NCI-H345 treated with DMSO at 0.1 percent for 48 hours (cell line): Measurements from ENCODE around the gene DCST2.

Experiments
- DNase-seq: peaks from one replicate; lab custom pipeline; 2025; ENCODE audit not compliant: unreplicated experiment; lab: John Stamatoyannopoulos, UW

The DCST2 gene

GRCh38 chr1:155050560-155051341 is 17.2 kb upstream of the DCST2 start, which contains the start of gene ADAM15:
Gene ADAM15, plus strand, starts transcription at chr1:155051316. Its CDS starts 71 bp downstream, at chr1:155051387.
- DNase-seq: peak; percentile 95

GRCh38 chr1:155049651-155050559 is 16.3 kb upstream of the DCST2 start:
- no peak for DNase-seq

GRCh38 chr1:155048449-155049334 is 15.1 kb upstream of the DCST2 start:
- no peak for DNase-seq

GRCh38 chr1:155044812-155045657 is 11.5 kb upstream of the DCST2 start:
- peak; percentile 53 for DNase-seq

GRCh38 chr1:155044365-155044764 is 10.8 kb upstream of the DCST2 start:
- DNase-seq: no peak

GRCh38 chr1:155043793-155044192 is 10.2 kb upstream of the DCST2 start:
- no peak for DNase-seq

- no peak for DNase-seq
Observed at GRCh38 chr1:155043301-155043702, 9.7 kb upstream of the DCST2 start.

- DNase-seq: no peak
Observed at GRCh38 chr1:155042789-155043188, 9.2 kb upstream of the DCST2 start.

GRCh38 chr1:155040358-155041093 is 6.9 kb upstream of the DCST2 start:
- no peak for DNase-seq

GRCh38 chr1:155039308-155039669 is 5.7 kb upstream of the DCST2 start:
- no peak for DNase-seq

- DNase-seq: no peak
Observed at GRCh38 chr1:155038602-155039307, 5.2 kb upstream of the DCST2 start.

- DNase-seq: no peak
Observed at GRCh38 chr1:155037851-155038441, 4.4 kb upstream of the DCST2 start.

- no peak for DNase-seq
Observed at GRCh38 chr1:155037043-155037442, 3.5 kb upstream of the DCST2 start.

GRCh38 chr1:155035936-155036335 is 2.4 kb upstream of the DCST2 start:
- DNase-seq: no peak

GRCh38 chr1:155034318-155035208 is 982 bp upstream of the DCST2 start:
- no peak for DNase-seq

GRCh38 chr1:155032886-155033285 is 695 bp downstream of the DCST2 start:
- no peak for DNase-seq

GRCh38 chr1:155030899-155031298 is 2.7 kb downstream of the DCST2 start:
- DNase-seq: no peak
